Raji (cell line): Measurements from ENCODE around the gene P3R3URF.
A peak's percentile ranks its signal among the peaks of the same experiment; 100 is the strongest.

Experiments
- POLR2A ChIP-seq: IDR thresholded peaks from 2 replicates; pipeline ENCODE4 v1.6.1; 2011; ENCODE audit warnings: low read depth, low read length, control low read depth; ENCODE audit not compliant: insufficient read depth

Gene P3R3URF

GRCh38 chr1:46133781-46134350 is 42.4 kb downstream of the P3R3URF start:
- TF ChIP-seq POLR2A: no peak

DNA sequence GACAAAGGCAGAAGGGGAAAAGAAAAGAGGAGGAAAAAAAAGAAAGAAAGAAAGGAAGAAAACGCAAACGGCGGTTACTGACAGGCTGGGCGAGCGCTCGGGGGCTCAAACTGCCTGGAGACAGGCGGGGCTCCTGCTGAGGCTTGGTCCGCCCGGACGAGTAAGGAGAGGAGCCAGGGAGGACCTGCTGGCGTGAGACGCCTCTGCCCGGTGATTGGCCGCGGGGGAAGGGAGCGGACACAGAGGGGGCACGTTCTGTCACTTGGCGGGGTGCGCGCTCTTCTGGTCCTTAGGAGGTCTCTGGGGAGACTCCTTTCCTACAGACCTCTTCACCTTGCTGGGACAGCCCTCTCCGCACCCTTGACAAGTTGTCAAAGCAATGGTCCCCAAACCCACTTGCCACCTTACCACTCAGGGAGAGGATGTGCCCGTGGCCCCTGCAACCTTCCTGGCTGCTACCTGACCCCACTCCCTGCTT is 43.1 kb downstream of the P3R3URF start:
- peak; percentile 10; the same call in 1 of the 2 replicates for TF ChIP-seq POLR2A

DNA sequence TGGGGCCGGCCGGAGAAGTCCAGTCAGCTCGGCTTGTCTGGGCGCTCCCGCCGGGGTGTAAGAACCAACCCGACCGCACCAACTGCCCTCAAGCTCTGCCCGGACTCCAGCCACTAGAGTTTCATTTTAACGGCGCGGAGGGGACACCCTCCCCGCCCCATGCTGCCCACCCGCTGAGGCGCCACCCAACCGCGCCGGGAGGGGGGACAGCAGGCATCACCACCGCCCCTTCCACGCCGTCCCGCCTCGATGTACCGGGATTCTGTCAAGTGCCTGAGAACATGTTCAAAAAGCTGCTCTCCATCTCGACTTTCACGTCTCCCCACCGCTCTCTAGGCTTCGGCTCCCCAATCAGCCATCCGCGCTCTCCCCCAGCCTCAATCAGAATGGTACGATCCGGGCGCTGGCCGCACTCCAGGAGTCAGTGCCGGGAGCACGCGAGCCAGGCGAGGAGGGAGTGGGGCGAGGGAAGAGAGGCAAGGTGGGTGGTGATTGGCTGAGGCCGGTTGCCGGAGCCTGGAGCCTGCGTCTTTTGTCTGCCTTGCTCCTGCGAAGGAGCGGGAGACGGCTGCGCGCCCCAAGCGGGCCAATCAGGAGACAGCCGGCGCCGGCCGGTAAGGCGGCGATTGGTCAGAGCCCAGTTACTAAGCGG is 43.6 kb downstream of the P3R3URF start, which contains the start of gene PIK3R3:
PIK3R3 (minus strand) TSS at position 101 of the 652 bp plus-strand sequence. CDS start 677 bp downstream, outside the sequence.
- peak; percentile 59 for TF ChIP-seq POLR2A

DNA sequence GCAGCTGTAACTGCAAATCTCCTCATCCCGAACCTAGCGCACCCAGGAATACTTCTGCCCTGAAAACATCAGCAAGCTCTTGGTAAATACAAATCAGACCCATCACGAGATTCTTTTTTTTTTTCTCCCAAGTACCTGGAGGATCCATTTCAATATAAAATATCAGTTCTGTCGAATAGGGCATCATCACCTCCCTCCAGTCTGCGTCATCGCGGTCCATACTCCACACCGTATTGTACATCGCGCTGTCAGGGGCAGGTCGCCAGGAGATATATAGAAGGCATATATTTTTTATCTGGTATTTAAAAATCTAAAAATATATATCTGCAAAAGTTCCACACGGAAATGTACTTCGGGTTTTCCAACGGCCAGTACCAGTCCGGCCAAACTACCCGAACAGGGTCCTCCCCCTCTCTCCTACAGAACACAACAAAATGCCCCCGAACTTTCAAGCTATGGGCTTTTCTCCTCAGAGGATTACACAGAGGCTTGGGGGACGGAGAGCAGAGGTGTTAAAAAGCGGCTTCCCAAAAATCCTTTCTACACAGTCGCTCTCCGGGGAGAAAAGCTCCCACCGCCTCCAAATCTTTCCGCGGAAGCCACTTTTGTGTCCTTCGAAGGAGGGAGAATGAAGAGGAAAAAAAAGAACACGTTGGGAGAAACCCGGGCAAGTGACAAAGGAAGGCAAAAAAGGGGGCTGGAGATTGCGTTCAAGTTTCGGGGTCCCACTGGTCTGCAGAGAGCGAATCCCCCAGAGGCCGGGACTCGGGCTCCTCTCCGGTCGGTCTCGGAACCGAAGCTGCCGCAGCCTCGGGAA is 44.4 kb downstream of the P3R3URF start:
- no peak for TF ChIP-seq POLR2A

GRCh38 chr1:46131093-46131492 is 45.2 kb downstream of the P3R3URF start:
- TF ChIP-seq POLR2A: no peak

DNA sequence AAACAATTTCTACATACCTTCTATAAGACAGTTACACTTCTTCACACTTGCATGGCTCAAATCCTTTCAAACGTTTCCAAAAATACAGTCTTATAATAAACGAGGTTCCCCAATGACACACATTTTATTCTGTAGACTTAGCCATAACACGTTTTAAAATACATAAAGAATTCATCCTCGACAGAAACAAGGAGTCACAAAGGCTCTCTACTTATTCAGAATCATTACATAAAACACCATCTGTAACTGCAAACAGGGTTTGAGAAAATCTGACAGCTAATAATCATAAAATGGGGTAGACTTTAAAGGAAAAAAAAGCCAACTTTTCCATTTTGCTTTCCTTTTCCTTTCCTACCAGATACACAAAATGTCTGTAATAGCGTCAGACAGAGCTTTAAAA is 45.7 kb downstream of the P3R3URF start:
- TF ChIP-seq POLR2A: no peak

GRCh38 chr1:46130121-46130520 is 46.2 kb downstream of the P3R3URF start:
- no peak for TF ChIP-seq POLR2A

DNA sequence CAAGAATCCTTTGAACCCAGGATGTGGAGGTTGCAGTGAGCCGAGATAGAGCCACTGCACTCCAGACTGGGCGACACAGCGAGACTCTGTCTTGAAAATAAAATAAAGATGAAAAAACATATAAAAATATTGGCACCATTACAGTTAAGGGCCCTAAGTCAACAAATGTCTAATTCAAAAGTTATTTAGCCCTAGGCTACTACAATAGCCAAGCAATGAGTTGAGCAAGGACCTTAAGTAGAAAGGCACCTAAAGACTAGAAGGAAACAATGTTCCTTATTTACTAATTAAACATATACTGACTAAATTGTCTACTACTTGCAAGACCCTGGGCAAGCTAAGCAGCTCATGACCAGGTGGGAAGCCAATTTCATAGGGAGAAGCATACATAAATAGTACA is 47.9 kb downstream of the P3R3URF start:
- TF ChIP-seq POLR2A: no peak
